ENCODE results near the gene GPR55.

Gene GPR55

DNA sequence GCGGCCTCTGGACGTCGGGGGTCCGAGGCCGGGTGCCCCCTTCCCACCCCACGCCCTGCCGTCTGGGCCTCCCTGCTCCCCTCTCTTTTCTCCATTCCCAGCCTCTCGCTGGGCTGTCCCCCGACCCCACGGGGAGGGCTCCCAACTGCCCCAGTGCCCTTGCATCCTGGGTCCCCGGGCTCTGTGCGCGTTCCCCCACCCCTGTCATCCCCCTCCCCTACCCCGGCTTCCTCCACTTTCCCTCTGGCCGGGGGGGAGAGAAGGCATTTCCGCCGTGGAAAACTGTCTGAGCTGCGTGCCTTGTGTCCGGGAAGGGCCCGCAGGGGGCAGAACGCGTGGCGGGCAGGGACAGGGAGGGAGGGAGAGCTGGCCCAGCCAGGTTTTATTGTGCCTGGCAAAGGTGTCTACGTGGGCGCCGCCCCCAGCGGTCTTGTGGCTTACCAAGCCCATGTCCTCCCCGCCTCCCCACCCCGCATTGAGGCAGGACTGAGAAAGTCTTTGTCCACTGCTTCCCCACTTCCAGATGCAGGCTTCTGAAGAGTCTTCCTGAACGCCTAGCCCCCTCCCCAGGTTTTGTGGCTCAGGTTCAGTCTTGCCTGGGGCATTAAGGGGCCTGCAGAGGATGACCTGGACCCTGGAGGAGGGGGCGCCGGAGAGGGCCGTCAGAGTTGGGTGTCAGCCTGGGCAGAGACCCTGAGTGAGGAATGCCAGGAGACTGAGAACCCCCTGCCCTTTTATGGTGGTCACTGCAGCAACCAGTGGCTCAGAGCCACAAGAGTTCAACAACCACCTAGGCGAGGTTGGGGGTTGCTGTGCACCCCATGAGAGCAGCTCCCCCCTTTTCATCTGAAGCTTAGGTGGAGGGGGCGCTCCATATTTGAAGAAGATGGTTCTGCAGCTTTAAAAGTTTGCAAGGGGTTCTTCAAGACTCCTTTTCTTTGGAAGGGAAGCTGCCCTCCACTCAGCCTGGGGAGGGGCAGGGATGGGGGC lies 59.0 kb downstream of the GPR55 start:
- Histone ChIP-seq H3K27me3 (ENCODE audit: control insufficient read depth, insufficient read depth, low read length, poor library complexity, severe bottlenecking) (peaks cover 14% of the 10 kb centered on the region), H3K27ac (ENCODE audit: insufficient read depth, low read depth, low read length, poor library complexity, severe bottlenecking) (peak overlapping the region; percentile 38), H3K4me3 (ENCODE audit: insufficient read depth, low read depth, low read length) (peak overlapping the region; percentile 53), H3K4me1 (ENCODE audit: control insufficient read depth, insufficient read depth, low read length) (peaks cover 55% of the 10 kb centered on the region), H3K9me3 (ENCODE audit: control insufficient read depth, low read length) (no peaks in the 10 kb centered on the region), H3K36me3 (ENCODE audit: control insufficient read depth, insufficient read depth, low read length) (no peaks in the 10 kb centered on the region)
- 5% methylated on average over 34 to 35 of the region's 35 CpGs for WGBS, 2 experiments

- Histone ChIP-seq H3K9me3 (ENCODE audit: control insufficient read depth, low read length) (no peaks in the 10 kb centered on the region), H3K4me3 (ENCODE audit: insufficient read depth, low read depth, low read length) (peak overlapping the region; percentile 53), H3K27me3 (ENCODE audit: control insufficient read depth, insufficient read depth, low read length, poor library complexity, severe bottlenecking) (peaks cover 14% of the 10 kb centered on the region), H3K36me3 (ENCODE audit: control insufficient read depth, insufficient read depth, low read length) (no peaks in the 10 kb centered on the region), H3K4me1 (ENCODE audit: control insufficient read depth, insufficient read depth, low read length) (peaks cover 48% of the 10 kb centered on the region), H3K27ac (ENCODE audit: insufficient read depth, low read depth, low read length, poor library complexity, severe bottlenecking) (no peak overlapping the region)
- 0% methylated on average over 24 of the region's 24 CpGs for WGBS, 2 experiments
Measured at GRCh38 chr2:230865307-230865765, 59.7 kb downstream of the GPR55 start.

DNA sequence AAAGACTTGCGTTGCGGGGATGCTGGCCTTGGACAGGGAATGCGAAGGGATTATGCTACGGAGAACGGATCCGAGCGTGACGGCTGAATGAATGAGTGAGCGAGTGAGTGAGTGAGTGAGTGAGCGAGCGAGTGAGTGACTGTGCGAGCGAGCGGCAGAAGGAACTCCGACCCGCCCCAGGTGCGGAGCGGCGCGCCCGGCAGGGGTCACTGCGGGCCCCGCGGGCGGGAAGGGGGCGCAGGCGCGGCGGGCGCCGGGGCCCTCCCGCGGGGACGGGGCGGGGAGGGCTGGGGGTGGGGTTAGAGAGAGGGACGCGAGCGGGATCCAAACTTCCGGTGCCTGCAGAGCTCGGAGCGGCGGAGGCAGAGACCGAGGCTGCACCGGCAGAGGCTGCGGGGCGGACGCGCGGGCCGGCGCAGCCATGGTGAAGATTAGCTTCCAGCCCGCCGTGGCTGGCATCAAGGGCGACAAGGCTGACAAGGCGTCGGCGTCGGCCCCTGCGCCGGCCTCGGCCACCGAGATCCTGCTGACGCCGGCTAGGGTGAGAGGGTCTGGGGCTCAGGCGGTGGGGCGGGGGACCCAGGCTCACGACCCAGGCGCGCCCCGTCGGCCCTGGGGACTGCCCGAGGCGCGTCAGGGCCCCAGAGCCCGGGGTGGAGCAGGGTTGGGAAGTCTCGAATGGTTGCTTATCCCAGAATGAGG lies 60.3 kb downstream of the GPR55 start, which contains the start of gene ITM2C:
ITM2C (plus strand) TSS at position 338 of the 702 bp plus-strand sequence; CDS start at position 422, 84 bp downstream.
- Histone ChIP-seq H3K9me3 (ENCODE audit: control insufficient read depth, low read length) (no peaks in the 10 kb centered on the region), H3K4me3 (ENCODE audit: insufficient read depth, low read depth, low read length) (peak within 1 kb of the TSS; percentile 53), H3K27ac (ENCODE audit: insufficient read depth, low read depth, low read length, poor library complexity, severe bottlenecking) (peak within 1 kb of the TSS; percentile 38), H3K36me3 (ENCODE audit: control insufficient read depth, insufficient read depth, low read length) (no peaks in the 10 kb centered on the region), H3K27me3 (ENCODE audit: control insufficient read depth, insufficient read depth, low read length, poor library complexity, severe bottlenecking) (peaks cover 14% of the 10 kb centered on the region), H3K4me1 (ENCODE audit: control insufficient read depth, insufficient read depth, low read length) (peaks cover 42% of the 10 kb centered on the region)
- 0 to 1% methylated on average over 76 of the region's 76 CpGs for WGBS, 2 experiments

DNA sequence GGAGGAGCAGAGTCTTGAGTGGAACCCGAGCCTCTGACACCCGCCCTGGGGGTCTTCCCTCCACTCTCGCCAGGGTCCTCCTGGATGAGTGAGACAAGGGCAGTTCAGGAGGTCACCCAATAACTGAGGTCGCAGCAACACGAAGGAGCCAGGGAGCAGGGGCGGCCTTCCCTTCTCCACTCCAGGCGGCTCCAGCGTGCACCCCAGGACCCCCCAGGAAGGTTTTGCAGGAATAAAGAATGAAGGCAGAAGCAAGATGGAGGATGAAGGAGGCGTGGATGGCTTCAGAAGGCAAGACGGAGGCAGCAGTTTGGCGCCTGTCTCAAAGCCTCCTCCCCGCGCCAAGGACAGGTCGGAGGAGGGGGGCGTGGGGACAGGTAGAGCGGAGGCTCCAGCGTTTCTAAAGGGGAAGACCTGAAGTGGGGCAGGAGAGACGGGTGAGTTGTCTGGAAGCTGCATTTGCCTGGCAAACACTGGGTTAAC lies 60.9 kb downstream of the GPR55 start:
- WGBS, 2 experiments: 26 to 28% methylated on average over 18 of the region's 18 CpGs
- Histone ChIP-seq H3K27me3 (ENCODE audit: control insufficient read depth, insufficient read depth, low read length, poor library complexity, severe bottlenecking) (peaks cover 14% of the 10 kb centered on the region), H3K9me3 (ENCODE audit: control insufficient read depth, low read length) (no peaks in the 10 kb centered on the region), H3K4me1 (ENCODE audit: control insufficient read depth, insufficient read depth, low read length) (peaks cover 36% of the 10 kb centered on the region), H3K4me3 (ENCODE audit: insufficient read depth, low read depth, low read length) (peak overlapping the region; percentile 53), H3K36me3 (ENCODE audit: control insufficient read depth, insufficient read depth, low read length) (no peaks in the 10 kb centered on the region), H3K27ac (ENCODE audit: insufficient read depth, low read depth, low read length, poor library complexity, severe bottlenecking) (no peak overlapping the region)

DNA sequence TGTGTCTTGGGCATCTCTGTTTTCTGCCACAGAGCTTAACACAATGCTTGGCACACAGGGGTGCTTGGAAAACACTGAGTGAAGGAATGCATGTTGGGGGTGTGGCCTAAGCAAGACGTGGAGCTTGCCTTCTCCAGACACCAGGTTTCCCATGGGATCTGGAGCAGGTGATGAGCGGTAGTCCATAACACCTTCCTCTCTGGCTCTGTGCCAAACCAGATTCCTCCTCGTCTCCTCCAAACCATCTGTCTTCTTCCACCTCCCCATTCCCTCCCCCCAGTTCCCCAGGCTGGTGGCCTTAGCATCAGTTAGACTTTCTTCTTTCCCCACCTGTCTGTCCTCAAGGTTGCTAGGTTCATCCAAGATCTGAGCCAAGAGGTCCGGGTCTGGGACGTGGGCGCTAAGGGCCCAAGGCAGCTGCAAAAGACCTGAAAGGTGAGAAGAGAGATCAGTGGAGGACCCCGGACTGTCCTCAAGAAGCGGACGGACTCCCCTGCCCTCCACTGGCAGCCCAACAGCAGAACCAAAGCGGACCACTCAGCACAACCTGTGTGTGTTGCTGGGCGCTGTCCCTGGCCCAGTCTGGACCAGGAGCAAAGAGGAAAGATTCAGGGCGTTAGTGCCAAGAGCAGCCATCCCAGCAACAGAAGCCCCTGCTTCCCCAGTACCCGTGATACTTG lies 61.5 kb downstream of the GPR55 start:
- no peaks in the 10 kb centered on the region for H3K36me3 ChIP-seq (ENCODE audit: control insufficient read depth, insufficient read depth, low read length)
- no peak overlapping the region for H3K27ac ChIP-seq (ENCODE audit: insufficient read depth, low read depth, low read length, poor library complexity, severe bottlenecking)
- H3K4me1 ChIP-seq (ENCODE audit: control insufficient read depth, insufficient read depth, low read length): peaks cover 31% of the 10 kb centered on the region
- WGBS, 2 experiments: 82 to 84% methylated on average over 13 of the region's 13 CpGs
- no peaks in the 10 kb centered on the region for H3K9me3 ChIP-seq (ENCODE audit: control insufficient read depth, low read length)
- no peak overlapping the region for H3K4me3 ChIP-seq (ENCODE audit: insufficient read depth, low read depth, low read length)
- H3K27me3 ChIP-seq (ENCODE audit: control insufficient read depth, insufficient read depth, low read length, poor library complexity, severe bottlenecking): peaks cover 14% of the 10 kb centered on the region

DNA sequence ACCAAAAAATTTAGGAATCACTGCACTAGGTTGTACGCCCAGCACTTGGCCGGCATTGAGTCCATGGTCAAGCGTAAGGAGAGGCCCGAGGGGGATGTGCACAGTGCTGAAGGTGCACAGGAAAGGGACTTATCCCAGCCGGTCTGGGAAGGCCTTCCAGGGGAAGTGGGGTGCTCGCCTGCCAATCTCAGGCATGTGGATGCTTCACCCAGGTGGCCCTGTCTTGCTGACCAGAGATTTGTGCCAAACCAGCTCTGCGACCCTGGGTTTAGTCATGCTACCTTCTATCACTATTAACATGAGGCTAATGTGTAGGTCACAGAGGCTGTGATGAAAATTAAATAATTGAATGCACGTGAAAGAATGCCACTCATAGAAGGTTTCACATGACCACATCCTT lies 62.0 kb downstream of the GPR55 start:
- Histone ChIP-seq H3K36me3 (ENCODE audit: control insufficient read depth, insufficient read depth, low read length) (no peaks in the 10 kb centered on the region), H3K27ac (ENCODE audit: insufficient read depth, low read depth, low read length, poor library complexity, severe bottlenecking) (no peak overlapping the region), H3K4me3 (ENCODE audit: insufficient read depth, low read depth, low read length) (no peak overlapping the region), H3K27me3 (ENCODE audit: control insufficient read depth, insufficient read depth, low read length, poor library complexity, severe bottlenecking) (peaks cover 14% of the 10 kb centered on the region), H3K9me3 (ENCODE audit: control insufficient read depth, low read length) (no peaks in the 10 kb centered on the region), H3K4me1 (ENCODE audit: control insufficient read depth, insufficient read depth, low read length) (peaks cover 25% of the 10 kb centered on the region)
- WGBS, 2 experiments: 81 to 85% methylated on average over 8 of the region's 8 CpGs

- no peak overlapping the region for H3K27ac ChIP-seq (ENCODE audit: insufficient read depth, low read depth, low read length, poor library complexity, severe bottlenecking)
- no peaks in the 10 kb centered on the region for H3K9me3 ChIP-seq (ENCODE audit: control insufficient read depth, low read length)
- peaks cover 22% of the 10 kb centered on the region for H3K4me1 ChIP-seq (ENCODE audit: control insufficient read depth, insufficient read depth, low read length)
- WGBS, 2 experiments: 94 to 95% methylated on average over 5 of the region's 5 CpGs
- peaks cover 14% of the 10 kb centered on the region for H3K27me3 ChIP-seq (ENCODE audit: control insufficient read depth, insufficient read depth, low read length, poor library complexity, severe bottlenecking)
- no peaks in the 10 kb centered on the region for H3K36me3 ChIP-seq (ENCODE audit: control insufficient read depth, insufficient read depth, low read length)
- no peak overlapping the region for H3K4me3 ChIP-seq (ENCODE audit: insufficient read depth, low read depth, low read length)
Measured at GRCh38 chr2:230862292-230862691, 62.8 kb downstream of the GPR55 start.

DNA sequence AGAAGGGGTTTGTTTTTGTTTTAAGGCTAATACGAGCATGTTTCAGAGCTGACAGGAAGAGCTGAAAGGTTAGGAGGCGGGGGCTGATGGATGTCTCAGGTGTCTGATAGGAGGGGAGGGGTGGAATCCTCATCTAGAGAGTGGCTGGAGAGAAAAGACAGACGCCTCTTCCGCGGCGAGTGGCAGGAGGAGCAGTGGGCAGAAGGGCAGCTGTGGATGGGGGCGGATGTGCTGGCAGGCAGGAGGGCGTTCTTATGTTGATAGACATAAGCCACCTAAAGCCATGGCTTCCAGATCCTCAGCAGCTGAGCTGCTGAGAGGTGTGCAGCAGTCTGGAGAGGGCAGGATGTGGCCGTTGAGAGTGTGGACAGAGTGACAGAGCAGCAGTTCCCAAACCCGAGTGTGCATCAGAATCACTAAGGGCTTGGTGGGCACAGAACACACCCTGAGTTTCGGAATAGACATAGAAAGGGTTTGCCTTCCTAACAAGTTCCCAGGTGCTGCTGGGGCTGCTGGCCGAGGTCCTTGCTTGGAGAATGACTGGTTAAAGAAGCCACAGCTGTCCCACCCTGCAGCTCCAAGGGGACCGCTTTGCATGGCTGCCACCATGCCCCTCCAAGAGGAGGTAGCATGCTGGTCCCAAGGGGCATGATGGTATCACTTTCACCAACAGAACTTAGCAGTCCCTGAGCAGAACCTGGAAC lies 63.3 kb downstream of the GPR55 start:
- no peaks in the 10 kb centered on the region for H3K9me3 ChIP-seq (ENCODE audit: control insufficient read depth, low read length)
- H3K4me3 ChIP-seq (ENCODE audit: insufficient read depth, low read depth, low read length): no peak overlapping the region
- no peaks in the 10 kb centered on the region for H3K36me3 ChIP-seq (ENCODE audit: control insufficient read depth, insufficient read depth, low read length)
- peaks cover 14% of the 10 kb centered on the region for H3K27me3 ChIP-seq (ENCODE audit: control insufficient read depth, insufficient read depth, low read length, poor library complexity, severe bottlenecking)
- WGBS, 2 experiments: 46 to 50% methylated on average over 13 of the region's 13 CpGs
- H3K4me1 ChIP-seq (ENCODE audit: control insufficient read depth, insufficient read depth, low read length): peaks cover 18% of the 10 kb centered on the region
- H3K27ac ChIP-seq (ENCODE audit: insufficient read depth, low read depth, low read length, poor library complexity, severe bottlenecking): no peak overlapping the region
